K562 (cell line): ENCODE data around the gene VPS37B. TPM values are rescaled to one million over a fixed set of nuclear protein-coding genes. Genes with fewer than 3 reads are reported as not detected.

Experiments
- BCL6 ChIP-seq: fragments of 250-450 bp; sonication (Bioruptor Pico); IDR thresholded peaks from 2 replicates; pipeline ENCODE4 v1.4.0; 2020
- BRD9 ChIP-seq: fragments of 450-650 bp; IDR thresholded peaks from 2 replicates; pipeline ENCODE4 v1.6.1; 2018; ENCODE audit warnings: low read depth; ENCODE audit not compliant: partially characterized antibody
- CBX3 ChIP-seq, 2 experiments: IDR thresholded peaks; 1 replicate in 1 of 2; 2 replicates in 1 of 2; pipeline ENCODE4 v1.6.1; 2012; ENCODE audit warnings: inconsistent platforms in 2 of 2, low read length in 2 of 2, borderline replicate concordance in 1 of 2, control low read depth in 1 of 2
- CREB1 ChIP-seq, 2 experiments: sonication (generic) in 1 of 2; formaldehyde crosslinking in 1 of 2; IDR thresholded peaks; 2 replicates each; pipeline versions ENCODE4 v1.6.1 to v1.8.0; 2012 to 2022; ENCODE audit warnings: inconsistent platforms in 1 of 2, mild to moderate bottlenecking in 1 of 2, missing genetic modification reagents in 1 of 2, moderate library complexity in 1 of 2
- CREM ChIP-seq: IDR thresholded peaks from 2 replicates; pipeline ENCODE4 v1.6.1; 2014; ENCODE audit warnings: antibody characterized with exemption, low read depth
- ERF ChIP-seq: fragments of 450-650 bp; formaldehyde crosslinking; IDR thresholded peaks from 2 replicates; pipeline ENCODE4 v1.4.0; 2020; ENCODE audit warnings: mild to moderate bottlenecking, mixed read lengths
- EZH2 ChIP-seq: IDR thresholded peaks from 2 replicates; pipeline ENCODE4 v1.6.1; 2012; ENCODE audit warnings: low read depth, mild to moderate bottlenecking, inconsistent platforms, low read length, borderline replicate concordance
- FOXA1 ChIP-seq: fragments of 450-650 bp; IDR thresholded peaks from 2 replicates; pipeline ENCODE4 v1.6.1; 2016; ENCODE audit warnings: mild to moderate bottlenecking, borderline replicate concordance
- HNRNPH1 ChIP-seq: fragments of 200-400 bp; formaldehyde crosslinking; optimal IDR thresholded peaks from 2 replicates; pipeline ENCODE3; 2017; ENCODE audit warnings: low read depth, mild to moderate bottlenecking, low read length, moderate library complexity
- JUND ChIP-seq, 2 experiments: IDR thresholded peaks; 2 replicates in 1 of 2; 3 replicates in 1 of 2; pipeline ENCODE4 v1.6.1; 2011; ENCODE audit warnings: borderline replicate concordance in 2 of 2, low read depth in 2 of 2, low read length in 2 of 2, improper control_type of control experiment in 1 of 2, missing biosample characterization in 1 of 2, missing genetic modification characterization in 1 of 2, missing genetic modification reagents in 1 of 2
- MAZ ChIP-seq, 2 experiments: fragments of 450-650 bp in 1 of 2; sonication (generic) in 1 of 2; formaldehyde crosslinking; IDR thresholded peaks in 1 of 2; conservative IDR thresholded peaks in 1 of 2; 2 replicates each; pipeline versions ENCODE4 v1.4.0 to v1.5.0; 2020; ENCODE audit warnings: mild to moderate bottlenecking in 1 of 2, missing genetic modification reagents in 1 of 2
- NCOR1 ChIP-seq: fragments of 450-650 bp; IDR thresholded peaks from 2 replicates; pipeline ENCODE4 v1.6.1; 2016; ENCODE audit warnings: mild to moderate bottlenecking, moderate library complexity
- NRF1 ChIP-seq, 2 experiments: fragments of 450-650 bp; IDR thresholded peaks in 1 of 2; conservative IDR thresholded peaks in 1 of 2; 2 replicates each; pipeline ENCODE4 v1.6.1; 2014; ENCODE audit warnings: mild to moderate bottlenecking in 2 of 2
- PCBP1 ChIP-seq: fragments of 200-400 bp; formaldehyde crosslinking; IDR thresholded peaks from 2 replicates; pipeline ENCODE4 v1.6.1; 2018; ENCODE audit warnings: mild to moderate bottlenecking, low read depth, low read length; ENCODE audit not compliant: poor library complexity, severe bottlenecking
- SAP30 ChIP-seq: fragments of 200-600 bp; sonication (generic); IDR thresholded peaks from 2 replicates; pipeline ENCODE4 v1.6.1; 2012; ENCODE audit warnings: borderline replicate concordance, low read depth, mild to moderate bottlenecking, moderate library complexity, low read length, control low read depth, inconsistent platforms; ENCODE audit not compliant: insufficient read depth, poor library complexity, severe bottlenecking
- SNRNP70 ChIP-seq: fragments of 200-400 bp; formaldehyde crosslinking; optimal IDR thresholded peaks from 2 replicates; pipeline ENCODE3; 2017; ENCODE audit warnings: low read depth, low read length
- STAT5B ChIP-seq: fragments of 250-450 bp; sonication (Bioruptor Pico); IDR thresholded peaks from 2 replicates; pipeline ENCODE4 v1.8.0; 2021; ENCODE audit warnings: mild to moderate bottlenecking, inconsistent platforms
- TCF7L2 ChIP-seq: fragments of 150-350 bp; IDR thresholded peaks from 2 replicates; pipeline ENCODE4 v1.6.1; 2016; ENCODE audit warnings: low read depth, mild to moderate bottlenecking, low read length, moderate library complexity
- ZNF197 ChIP-seq: fragments of 200-800 bp; sonication (Bioruptor generic); IDR thresholded peaks from 2 replicates; pipeline ENCODE4 v1.6.1; 2016; ENCODE audit warnings: low read depth, missing genetic modification characterization, missing compliant biosample characterization
- ZNF445 ChIP-seq: fragments of 250-450 bp; sonication (Bioruptor Pico); IDR thresholded peaks from 2 replicates; pipeline ENCODE4 v1.4.0; 2020; ENCODE audit warnings: low read depth, mild to moderate bottlenecking, moderate library complexity
- ZNF77 ChIP-seq: fragments of 250-450 bp; sonication (Bioruptor Pico); IDR thresholded peaks from 2 replicates; pipeline ENCODE4 v1.5.0; 2020
- ZNF780A ChIP-seq: fragments of 250-450 bp; sonication (Bioruptor Pico); IDR thresholded peaks from 2 replicates; pipeline ENCODE4 v1.5.0; 2021; ENCODE audit warnings: mild to moderate bottlenecking
- polyA plus RNA-seq, 8 experiments: library from polyadenylated mRNA; depleted of rRNA in 4 of 8; stranded (reverse) in 5 of 8; unstranded in 3 of 8; fragments of >200 nt; fragmentation: Nextera tagmentation in 2 of 8; fragmentation: Illumina TruSeq in 1 of 8; extraction: Ambion mirVana in 2 of 8; extraction: Trizol in 1 of 8; gene quantifications; 2 replicates each; pipeline versions ENCODE4 v1.2.1 to v1.2.3, GENCODE V29; 2011 to 2014; ENCODE audit warnings: inconsistent platforms in 1 of 8, missing spikeins in 1 of 8
- total RNA-seq, 7 experiments: library from RNA; depleted of rRNA in 6 of 7; stranded (reverse); fragments of >200 nt in 6 of 7; fragmentation: Illumina TruSeq in 2 of 7; extraction: Trizol in 2 of 7; gene quantifications; 2 replicates each; pipeline versions ENCODE4 v1.2.1 to v1.2.3, GENCODE V29; 2011 to 2021; ENCODE audit warnings: low replicate concordance in 1 of 7
- TF ChIP-seq, protein P1 (sequence below): fragments of 450-650 bp; conservative IDR thresholded peaks from 2 replicates; pipeline ENCODE4 v1.6.1; 2016; ENCODE audit warnings: missing genetic modification characterization, low read depth, mild to moderate bottlenecking, control low read depth, missing compliant biosample characterization
- TF ChIP-seq, protein P2 (sequence below): sonication (generic); formaldehyde crosslinking; IDR thresholded peaks from 2 replicates; pipeline ENCODE4 v1.8.1; 2023; ENCODE audit warnings: mild to moderate bottlenecking, missing genetic modification reagents

The VPS37B gene
- total and polyA plus RNA-seq, 9 of the 15 experiments (the other 6 are each of a cell fraction or from before 2014, with no cell fraction given), result 0.28 to 37.4 (median 17.9) TPM

DNA sequence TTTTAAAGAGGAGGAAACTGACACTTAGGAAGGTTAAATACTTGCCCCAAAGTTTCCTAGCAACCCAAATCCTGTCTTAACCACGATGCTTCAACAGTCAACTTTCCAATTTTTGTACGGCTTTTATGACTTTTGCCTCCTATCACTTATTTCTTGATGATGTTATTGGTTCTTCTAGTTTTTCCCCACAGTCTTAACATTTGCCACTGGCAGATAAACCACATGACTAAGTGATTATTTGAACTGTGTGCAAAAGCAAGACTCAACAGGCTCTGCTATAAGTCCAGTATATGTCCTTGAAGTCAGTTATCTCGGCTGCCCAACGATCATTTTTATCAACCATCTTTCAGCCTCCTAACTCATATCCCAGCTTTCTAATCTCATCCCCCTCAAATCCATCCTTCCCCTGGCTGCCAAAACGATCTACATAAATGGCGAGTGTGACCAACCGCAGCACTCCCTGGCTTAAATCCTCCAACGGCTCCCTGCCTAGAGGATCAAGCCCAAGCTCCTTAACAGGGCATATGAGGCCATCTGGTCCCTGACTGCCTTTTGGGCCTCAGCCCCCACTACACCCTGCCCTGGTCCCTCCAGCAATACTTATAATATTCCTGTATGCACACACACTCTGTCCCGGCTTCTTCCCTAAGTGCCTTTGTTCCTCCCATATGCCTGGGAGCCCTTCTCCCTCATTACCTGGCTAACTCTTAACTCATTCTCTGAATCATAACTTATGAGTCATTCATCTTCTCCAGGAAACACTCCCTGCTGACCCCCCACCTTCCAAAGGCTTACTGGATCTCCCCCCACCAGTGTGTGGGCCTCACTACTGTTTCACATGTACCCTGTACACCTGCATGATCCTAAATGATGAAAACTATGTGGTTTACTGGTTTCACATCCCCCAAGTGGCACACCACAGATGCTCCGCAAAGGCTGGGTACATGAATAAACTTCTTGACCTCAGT lies 8.8 kb downstream of the VPS37B start (continued):
- TF ChIP-seq, protein P1, sequence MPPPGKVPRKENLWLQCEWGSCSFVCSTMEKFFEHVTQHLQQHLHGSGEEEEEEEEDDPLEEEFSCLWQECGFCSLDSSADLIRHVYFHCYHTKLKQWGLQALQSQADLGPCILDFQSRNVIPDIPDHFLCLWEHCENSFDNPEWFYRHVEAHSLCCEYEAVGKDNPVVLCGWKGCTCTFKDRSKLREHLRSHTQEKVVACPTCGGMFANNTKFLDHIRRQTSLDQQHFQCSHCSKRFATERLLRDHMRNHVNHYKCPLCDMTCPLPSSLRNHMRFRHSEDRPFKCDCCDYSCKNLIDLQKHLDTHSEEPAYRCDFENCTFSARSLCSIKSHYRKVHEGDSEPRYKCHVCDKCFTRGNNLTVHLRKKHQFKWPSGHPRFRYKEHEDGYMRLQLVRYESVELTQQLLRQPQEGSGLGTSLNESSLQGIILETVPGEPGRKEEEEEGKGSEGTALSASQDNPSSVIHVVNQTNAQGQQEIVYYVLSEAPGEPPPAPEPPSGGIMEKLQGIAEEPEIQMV, result no peak
- peak; percentile 90 for TF ChIP-seq NCOR1
- TF ChIP-seq BRD9, result peak; percentile 44
- TF ChIP-seq FOXA1, result no peak
- no peak for TF ChIP-seq STAT5B (CRISPR knock-in tag)
- no peak for TF ChIP-seq ZNF780A (CRISPR knock-in tag)
- peak; percentile 38 to 55; a peak in 2 of 4 replicates for TF ChIP-seq MAZ (CRISPR knock-in tag; conservative IDR thresholded peaks at IDR 0.05 in 1 of 2, IDR thresholded peaks at IDR 0.05 in 1 of 2)
- TF ChIP-seq CREM, result peak; percentile 47; the same call in 1 of the 2 replicates
- no peak for TF ChIP-seq ZNF77
- no peak for TF ChIP-seq ERF (CRISPR knock-in tag)
- TF ChIP-seq ZNF197 (CRISPR knock-in tag), result peak; percentile 69
- TF ChIP-seq, protein P2, sequence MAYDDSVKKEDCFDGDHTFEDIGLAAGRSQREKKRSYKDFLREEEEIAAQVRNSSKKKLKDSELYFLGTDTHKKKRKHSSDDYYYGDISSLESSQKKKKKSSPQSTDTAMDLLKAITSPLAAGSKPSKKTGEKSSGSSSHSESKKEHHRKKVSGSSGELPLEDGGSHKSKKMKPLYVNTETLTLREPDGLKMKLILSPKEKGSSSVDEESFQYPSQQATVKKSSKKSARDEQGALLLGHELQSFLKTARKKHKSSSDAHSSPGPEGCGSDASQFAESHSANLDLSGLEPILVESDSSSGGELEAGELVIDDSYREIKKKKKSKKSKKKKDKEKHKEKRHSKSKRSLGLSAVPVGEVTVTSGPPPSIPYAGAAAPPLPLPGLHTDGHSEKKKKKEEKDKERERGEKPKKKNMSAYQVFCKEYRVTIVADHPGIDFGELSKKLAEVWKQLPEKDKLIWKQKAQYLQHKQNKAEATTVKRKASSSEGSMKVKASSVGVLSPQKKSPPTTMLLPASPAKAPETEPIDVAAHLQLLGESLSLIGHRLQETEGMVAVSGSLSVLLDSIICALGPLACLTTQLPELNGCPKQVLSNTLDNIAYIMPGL (CRISPR knock-in tag), result no peak
- no peak for TF ChIP-seq BCL6
- no peak for TF ChIP-seq CREB1 (IDR thresholded peaks at IDR 0.05)
- TF ChIP-seq CREB1 (CRISPR knock-in tag; IDR thresholded peaks at IDR 0.05), result peak; percentile 8; the same call in 1 of the 2 replicates
- no peak; a peak in 1 of 4 replicates for TF ChIP-seq NRF1 (conservative IDR thresholded peaks at IDR 0.05 in 1 of 2, IDR thresholded peaks at IDR 0.05 in 1 of 2)
- peak; percentile 87 for TF ChIP-seq JUND (IDR thresholded peaks at IDR 0.05; ENCODE audit: borderline replicate concordance, low read depth, low read length)
- no peak; the same call in 1 of the 3 replicates for TF ChIP-seq JUND (tag; IDR thresholded peaks at IDR 0.05; ENCODE audit: borderline replicate concordance, low read depth, low read length)
- no peak for TF ChIP-seq SAP30
- TF ChIP-seq TCF7L2, result no peak
- TF ChIP-seq ZNF445 (CRISPR knock-in tag), result no peak
- TF ChIP-seq EZH2, result no peak
- no peak for TF ChIP-seq PCBP1
- no peak for TF ChIP-seq SNRNP70
- 0 out of 3 replicates have a peak, but pooled peaks of 1 of the 2 experiments have one; percentile 70 for TF ChIP-seq CBX3 (IDR thresholded peaks at IDR 0.05; ENCODE audit: borderline replicate concordance in 1 of 2, low read length in 2 of 2)
- no peak for TF ChIP-seq HNRNPH1
